Measurements from ENCODE around the gene DSN1.

DNA sequence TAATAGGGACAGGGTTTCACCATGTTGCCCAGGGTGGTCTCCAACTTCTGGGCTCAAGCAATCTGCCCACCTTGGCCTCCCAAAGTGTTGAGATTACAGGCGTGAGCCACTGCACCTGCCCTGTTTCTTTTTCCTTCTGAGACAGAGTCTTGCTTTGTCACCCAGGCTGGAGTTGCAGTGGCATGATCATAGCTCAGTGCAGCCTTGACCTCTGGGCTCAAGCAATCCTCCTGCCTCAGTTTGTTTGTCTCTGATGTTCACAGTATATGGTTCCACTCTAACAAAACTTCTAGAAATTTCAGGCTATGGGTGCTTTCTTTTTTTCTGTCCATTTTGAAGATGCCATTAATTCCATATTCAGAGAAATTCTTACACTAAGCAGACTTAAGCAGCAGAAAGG lies 60.8 kb downstream of the DSN1 start:
- TF ChIP-seq EZH2 (IDR thresholded peaks at IDR 0.05; ENCODE audit: borderline replicate concordance, low read depth, low read length, poor library complexity, severe bottlenecking) = no peak
- TF ChIP-seq, protein P1, sequence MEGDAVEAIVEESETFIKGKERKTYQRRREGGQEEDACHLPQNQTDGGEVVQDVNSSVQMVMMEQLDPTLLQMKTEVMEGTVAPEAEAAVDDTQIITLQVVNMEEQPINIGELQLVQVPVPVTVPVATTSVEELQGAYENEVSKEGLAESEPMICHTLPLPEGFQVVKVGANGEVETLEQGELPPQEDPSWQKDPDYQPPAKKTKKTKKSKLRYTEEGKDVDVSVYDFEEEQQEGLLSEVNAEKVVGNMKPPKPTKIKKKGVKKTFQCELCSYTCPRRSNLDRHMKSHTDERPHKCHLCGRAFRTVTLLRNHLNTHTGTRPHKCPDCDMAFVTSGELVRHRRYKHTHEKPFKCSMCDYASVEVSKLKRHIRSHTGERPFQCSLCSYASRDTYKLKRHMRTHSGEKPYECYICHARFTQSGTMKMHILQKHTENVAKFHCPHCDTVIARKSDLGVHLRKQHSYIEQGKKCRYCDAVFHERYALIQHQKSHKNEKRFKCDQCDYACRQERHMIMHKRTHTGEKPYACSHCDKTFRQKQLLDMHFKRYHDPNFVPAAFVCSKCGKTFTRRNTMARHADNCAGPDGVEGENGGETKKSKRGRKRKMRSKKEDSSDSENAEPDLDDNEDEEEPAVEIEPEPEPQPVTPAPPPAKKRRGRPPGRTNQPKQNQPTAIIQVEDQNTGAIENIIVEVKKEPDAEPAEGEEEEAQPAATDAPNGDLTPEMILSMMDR (conservative IDR thresholded peaks at IDR 0.05; ENCODE audit: low read depth, low read length) = no peak

Measured in A673 (cell line).